Activated CD8-positive, alpha-beta memory T cell treated with anti-CD3 and anti-CD28 coated beads, Interleukin-2, amount 10 ng/mL, durations not matched to agents 7 days and 5 days (primary cell): Measurements from ENCODE around the gene SLX4IP. TPM values are rescaled to one million over a fixed set of nuclear protein-coding genes. Genes with fewer than 3 reads are reported as not detected.
A peak's percentile ranks its signal among the peaks of the same experiment; 100 is the strongest.

Source experiments
- ATAC-seq: fragments of 150-1000 bp; cut with Tn5 transposase; one replicate; pipeline ENCODE4 v1.10.0; 2021; ENCODE audit warnings: moderate library complexity
- CTCF ChIA-PET: fragments of 350-600 bp; sonication (Branson Sonifier 250); formaldehyde crosslinking; loops from one replicate; lab custom pipeline; 2021; ENCODE audit warnings: antibody characterized with exemption; lab: Charles Lee
- DNase-seq: peaks from one replicate; pipeline ENCODE4 v3.0.0-alpha.2; 2020
- H3K27ac Mint-ChIP-seq: one replicate; pipeline ENCODE4 v1.8.0; 2021; ENCODE audit warnings: mild to moderate bottlenecking, mixed read lengths
- H3K27me3 Mint-ChIP-seq: one replicate; pipeline ENCODE4 v1.8.0; 2021; ENCODE audit warnings: mixed read lengths
- H3K36me3 Mint-ChIP-seq: one replicate; pipeline ENCODE4 v1.8.0; 2021; ENCODE audit warnings: mild to moderate bottlenecking, mixed read lengths
- H3K4me1 Mint-ChIP-seq: one replicate; pipeline ENCODE4 v1.8.0; 2021; ENCODE audit warnings: mixed read lengths
- H3K4me3 Mint-ChIP-seq: one replicate; pipeline ENCODE4 v1.8.0; 2021; ENCODE audit warnings: mild to moderate bottlenecking, moderate library complexity, mixed read lengths
- H3K9me3 Mint-ChIP-seq: one replicate; pipeline ENCODE4 v1.8.0; 2022; ENCODE audit warnings: low read depth, mixed read lengths
- total RNA-seq, 2 experiments: library from RNA; stranded (reverse); gene quantifications; one replicate each; pipeline ENCODE4 v1.2.3, GENCODE V29; 2021

The SLX4IP gene
- total RNA-seq, 2 experiments from 2014 or later: 6.0 to 6.1 TPM

DNA sequence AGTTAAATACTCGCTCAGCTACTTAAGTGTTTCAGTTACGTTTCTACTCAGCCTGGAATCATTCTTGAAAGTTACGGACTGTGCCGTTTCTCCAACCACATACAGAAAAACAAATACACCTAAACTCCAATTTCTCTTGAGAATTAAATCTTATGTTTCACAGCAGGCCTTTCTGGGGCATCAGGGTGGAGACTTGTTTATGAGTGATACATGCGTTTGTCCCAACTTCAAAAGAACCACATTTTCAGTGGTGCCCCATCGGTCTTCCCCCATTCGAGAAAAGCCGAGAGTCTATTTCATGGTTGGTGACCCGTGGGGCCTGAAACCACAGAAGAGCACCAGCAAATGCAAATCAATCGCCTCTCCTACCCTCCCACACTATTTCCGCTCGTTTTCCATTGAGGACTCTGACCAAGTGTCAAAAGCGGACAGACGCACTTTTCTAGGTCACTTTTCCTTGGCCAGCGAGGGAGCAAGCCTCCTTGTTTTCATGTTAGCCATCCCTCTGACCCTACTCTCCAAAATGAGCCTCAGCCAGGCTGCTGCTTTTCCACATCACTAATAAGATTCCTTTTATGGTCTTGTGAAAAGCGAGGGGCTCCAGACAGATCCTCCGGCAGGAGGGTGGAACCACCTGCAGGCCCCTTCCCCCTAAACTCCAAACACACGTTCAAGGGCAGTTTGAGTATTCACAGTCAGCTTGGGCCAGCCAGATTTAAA, 235.6 kb downstream of the SLX4IP start:
- Mint-ChIP-seq H3K27me3 (peaks cover 60% of the 10 kb centered on the region), H3K4me1 (peaks cover 26% of the 10 kb centered on the region), H3K36me3 (no peaks in the 10 kb centered on the region), H3K27ac (no peak overlapping the region), H3K9me3 (no peaks in the 10 kb centered on the region), H3K4me3 (no peak overlapping the region)
- CTCF ChIA-PET: interaction anchor here (0.6 to 2.1 kb wide), 5 partner anchors 25 to 635 kb away, joined by 3 to 6 read pairs (median 3); partner anchors contain the start of gene SLX4IP
- DNase-seq: no peak
- no peak for ATAC-seq

DNA sequence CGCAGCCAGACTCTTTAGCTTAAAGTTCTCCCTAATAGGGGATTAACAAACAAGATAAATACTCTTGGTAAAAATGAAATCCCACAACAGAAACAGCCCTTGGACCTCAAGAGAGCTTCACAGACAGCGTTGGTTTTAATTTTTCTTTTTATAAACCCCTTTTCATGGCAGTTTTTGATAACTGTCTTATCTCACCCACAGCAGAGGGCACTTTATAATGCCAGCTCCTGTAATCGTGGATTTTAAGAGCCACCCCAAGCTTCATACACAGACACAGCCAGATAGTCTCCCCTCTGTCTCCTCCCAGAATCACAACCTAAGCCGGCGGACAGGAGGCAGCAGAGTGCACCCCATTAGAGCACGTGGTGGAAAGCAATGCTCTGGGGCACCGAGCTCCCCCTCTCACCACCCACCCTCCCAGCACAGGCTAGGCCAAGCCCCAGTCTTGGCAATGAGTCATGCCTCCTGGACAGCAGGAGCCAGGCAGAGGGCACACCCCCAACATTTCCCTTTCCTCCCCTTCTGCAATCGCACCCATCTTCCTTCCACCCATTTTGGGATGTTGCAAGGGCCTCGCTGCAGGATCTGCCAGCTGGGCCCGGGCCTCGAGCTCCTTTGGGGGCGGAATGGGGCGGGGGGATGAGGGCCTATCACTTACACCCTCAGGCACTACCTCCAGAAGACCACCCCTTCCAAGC, 236.3 kb downstream of the SLX4IP start:
- DNase-seq (peak; percentile 69), ATAC-seq (peak; percentile 27)
- Mint-ChIP-seq H3K36me3 (no peaks in the 10 kb centered on the region), H3K27me3 (peaks cover 65% of the 10 kb centered on the region), H3K9me3 (no peaks in the 10 kb centered on the region), H3K4me3 (no peak overlapping the region), H3K4me1 (peaks cover 26% of the 10 kb centered on the region), H3K27ac (no peak overlapping the region)
- CTCF ChIA-PET: interaction anchor here (0.6 to 2.1 kb wide), 6 partner anchors 25 to 636 kb away, joined by 3 to 6 read pairs (median 3); partner anchors contain the start of gene SLX4IP

DNA sequence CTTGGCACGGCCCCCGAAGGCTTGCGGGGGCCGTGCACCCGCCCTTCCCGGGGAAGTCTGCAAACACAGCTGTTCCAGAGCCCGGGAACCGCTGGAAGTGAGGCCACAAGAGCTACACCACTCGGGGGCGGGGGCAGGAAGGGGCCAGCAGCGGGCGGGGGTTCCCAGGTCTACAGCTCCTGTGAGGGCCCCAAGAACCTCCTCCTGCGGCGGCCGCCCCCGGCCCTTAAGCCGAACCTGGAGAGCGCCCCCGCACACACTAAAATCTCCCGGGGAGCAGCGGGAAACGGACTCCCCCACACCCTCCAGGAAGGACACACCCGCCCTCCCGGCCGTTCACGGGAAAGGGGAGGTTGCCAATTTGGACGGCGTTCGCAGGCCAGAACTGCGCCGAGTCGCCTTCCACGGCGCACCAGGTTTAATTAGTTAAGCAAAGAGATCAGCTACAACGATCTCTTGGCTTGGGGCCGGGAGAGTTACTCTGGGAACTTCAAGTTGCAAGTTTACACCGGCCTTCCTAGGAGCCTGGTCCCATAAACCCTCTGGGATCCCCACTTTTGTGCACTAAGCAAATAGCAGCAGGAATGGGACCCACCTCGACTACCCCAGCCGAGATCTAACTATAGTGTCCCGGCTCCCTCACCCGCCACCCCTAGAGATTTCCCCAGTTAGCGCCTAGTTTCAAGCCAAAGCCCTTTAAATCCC, 237.0 kb downstream of the SLX4IP start:
- CTCF ChIA-PET: interaction anchor here (1.1 to 2.1 kb wide), 5 partner anchors 114 to 636 kb away, joined by 3 to 6 read pairs (median 3); partner anchors contain the start of gene SLX4IP
- no peak overlapping the region for H3K27ac Mint-ChIP-seq
- DNase-seq (no peak), ATAC-seq (no peak)
- peak overlapping the region; percentile 70 for H3K4me3 Mint-ChIP-seq
- H3K4me1 Mint-ChIP-seq: peaks cover 26% of the 10 kb centered on the region
- no peaks in the 10 kb centered on the region for H3K9me3 Mint-ChIP-seq
- H3K27me3 Mint-ChIP-seq: peaks cover 72% of the 10 kb centered on the region
- no peaks in the 10 kb centered on the region for H3K36me3 Mint-ChIP-seq

DNA sequence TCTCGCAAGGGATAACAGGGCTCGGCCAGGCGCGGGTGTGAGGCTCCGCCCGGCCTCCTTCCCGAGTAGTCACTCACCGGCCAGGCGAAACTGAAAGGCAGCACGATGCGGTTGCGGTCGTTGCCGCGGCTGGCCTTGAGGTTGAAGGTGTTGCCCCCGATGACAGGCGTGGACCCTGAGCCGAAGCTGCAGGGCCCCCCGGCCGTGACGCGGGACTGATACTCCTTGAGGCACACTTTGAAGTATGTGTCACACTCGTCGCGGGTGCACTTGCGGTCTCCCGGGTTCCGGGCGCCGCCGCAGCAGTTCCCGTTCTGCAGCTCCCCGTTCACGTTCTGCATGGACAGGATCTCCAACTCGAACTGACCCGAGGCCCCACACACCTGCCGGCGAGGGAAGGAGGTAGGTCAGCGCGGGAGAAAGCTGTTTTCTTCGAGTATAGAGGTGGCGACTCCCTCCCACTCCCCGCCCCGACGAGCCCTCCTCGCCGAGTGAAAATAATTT, 237.6 kb downstream of the SLX4IP start:
- Mint-ChIP-seq H3K4me1 (peaks cover 26% of the 10 kb centered on the region), H3K27me3 (peaks cover 72% of the 10 kb centered on the region), H3K4me3 (peak overlapping the region; percentile 70), H3K27ac (peak overlapping the region; percentile 59), H3K9me3 (no peaks in the 10 kb centered on the region), H3K36me3 (no peaks in the 10 kb centered on the region)
- peak; percentile 10 for ATAC-seq
- CTCF ChIA-PET: no interaction called here
- peak; percentile 75 for DNase-seq

DNA sequence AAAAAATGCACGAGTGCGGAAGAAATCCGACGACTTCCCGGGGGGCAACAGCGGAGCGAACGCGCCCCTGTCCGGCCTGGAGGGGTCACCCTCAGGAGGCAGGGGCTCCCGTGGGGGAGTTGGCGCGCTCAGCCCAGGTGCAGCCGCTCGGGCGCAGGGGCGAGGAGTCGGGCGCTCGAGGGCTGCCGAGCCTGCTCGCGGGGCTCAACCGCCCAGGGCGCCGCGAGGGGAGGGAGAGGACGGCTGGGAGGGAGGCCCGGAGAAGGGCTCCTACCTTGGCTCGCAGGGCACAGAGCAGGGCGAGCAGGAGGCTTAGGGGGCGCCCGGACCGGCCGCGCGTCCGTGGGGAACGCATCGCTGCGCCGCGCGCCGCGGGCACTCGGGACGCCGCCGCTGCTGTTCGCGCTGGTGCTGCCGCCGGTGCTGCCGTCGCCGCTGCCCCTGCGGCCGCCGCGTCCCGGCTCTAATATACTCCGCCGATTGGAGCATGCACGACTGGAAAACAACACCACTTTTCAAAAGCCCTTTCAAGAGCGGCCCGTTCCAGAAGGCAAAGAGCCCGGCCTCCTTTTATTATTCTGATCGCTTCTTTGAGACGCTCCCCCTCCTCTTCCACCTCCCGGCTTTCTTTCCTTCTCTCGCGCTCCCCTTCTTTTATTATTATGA, 238.2 kb downstream of the SLX4IP start:
- Mint-ChIP-seq H3K9me3 (no peaks in the 10 kb centered on the region), H3K4me3 (peak overlapping the region; percentile 76), H3K27me3 (peaks cover 76% of the 10 kb centered on the region), H3K4me1 (peaks cover 26% of the 10 kb centered on the region), H3K27ac (no peak overlapping the region), H3K36me3 (no peaks in the 10 kb centered on the region)
- CTCF ChIA-PET: interaction anchor here (1.5 to 2.2 kb wide), 3 partner anchors 9 to 118 kb away, joined by 3 to 6 read pairs (median 5); no protein-coding TSS in a partner anchor
- DNase-seq: no peak
- ATAC-seq: peak; percentile 8

DNA sequence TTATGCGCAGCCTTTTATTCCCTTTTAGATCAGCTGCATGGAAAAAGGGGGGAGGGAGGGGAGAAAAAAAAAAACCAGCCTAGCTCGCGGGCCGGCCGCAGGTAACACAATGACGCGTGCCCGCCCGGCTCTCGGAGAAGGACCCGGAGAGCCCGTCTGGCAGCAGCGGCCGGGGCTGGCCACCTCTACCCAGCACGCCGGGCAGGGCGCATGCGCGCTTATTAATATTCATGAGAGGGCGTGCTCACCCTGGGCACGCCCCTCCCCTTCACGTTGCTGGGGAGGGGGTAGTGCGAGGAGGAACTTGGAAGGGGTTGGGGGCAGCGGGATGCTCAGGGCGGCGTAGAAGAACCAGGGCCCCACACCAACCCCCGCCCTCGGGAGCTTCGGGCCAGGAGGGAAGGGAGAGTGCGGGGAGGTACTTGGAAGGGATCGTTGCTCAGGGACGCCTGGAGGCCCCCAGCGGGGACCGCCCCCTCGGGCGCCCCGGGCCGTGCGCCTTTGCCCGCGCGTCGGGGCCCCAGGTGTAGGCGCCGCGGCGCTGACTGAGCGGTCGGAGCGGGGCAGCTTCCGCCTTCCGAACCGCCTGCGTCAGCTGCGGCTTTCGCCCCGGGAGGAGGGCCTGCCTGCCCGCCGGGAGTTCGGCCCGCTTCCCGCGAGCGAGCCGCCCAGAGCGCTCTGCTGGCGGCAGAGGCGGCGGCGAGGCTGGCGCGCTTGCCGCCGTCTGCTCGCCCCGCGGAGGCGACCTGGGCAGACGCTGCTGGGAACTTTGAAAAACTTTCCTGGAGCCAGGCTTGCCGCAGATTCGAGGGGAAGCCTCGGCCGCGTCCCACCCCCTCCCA, 239.0 kb downstream of the SLX4IP start, which contains the start of gene JAG1:
JAG1 (minus strand) TSS at position 158 of the 842 bp plus-strand sequence. CDS start 469 bp downstream, outside the sequence.
- peak; percentile 80 for ATAC-seq
- Mint-ChIP-seq H3K4me1 (peaks cover 26% of the 10 kb centered on the region), H3K4me3 (peak within 1 kb of the TSS; percentile 76), H3K27me3 (peaks cover 79% of the 10 kb centered on the region), H3K36me3 (no peaks in the 10 kb centered on the region), H3K27ac (peak within 1 kb of the TSS; percentile 66), H3K9me3 (no peaks in the 10 kb centered on the region)
- CTCF ChIA-PET: interaction anchor here (0.8 to 2.2 kb wide), 7 partner anchors 9 to 122 kb away, joined by 3 to 6 read pairs (median 3); no protein-coding TSS in a partner anchor
- DNase-seq: peak; percentile 82

- CTCF ChIA-PET: interaction anchor here (0.8 to 2.2 kb wide), 7 partner anchors 8 to 123 kb away, joined by 3 to 6 read pairs (median 3); no protein-coding TSS in a partner anchor
- H3K4me1 Mint-ChIP-seq: peaks cover 26% of the 10 kb centered on the region
- ATAC-seq: peak; percentile 54
- peak; percentile 70 for DNase-seq
- H3K9me3 Mint-ChIP-seq: no peaks in the 10 kb centered on the region
- H3K36me3 Mint-ChIP-seq: no peaks in the 10 kb centered on the region
- H3K4me3 Mint-ChIP-seq: peak overlapping the region; percentile 62
- H3K27me3 Mint-ChIP-seq: peaks cover 74% of the 10 kb centered on the region
- no peak overlapping the region for H3K27ac Mint-ChIP-seq
Measured at GRCh38 chr20:10674684-10675449, 239.8 kb downstream of the SLX4IP start.

- DNase-seq (no peak), ATAC-seq (no peak)
- Mint-ChIP-seq H3K9me3 (no peaks in the 10 kb centered on the region), H3K36me3 (no peaks in the 10 kb centered on the region), H3K27ac (no peak overlapping the region), H3K27me3 (peaks cover 71% of the 10 kb centered on the region), H3K4me1 (peaks cover 25% of the 10 kb centered on the region), H3K4me3 (no peak overlapping the region)
- CTCF ChIA-PET: interaction anchor here (1.8 to 2.2 kb wide), 2 partner anchors 7 to 12 kb away, joined by 5 to 6 read pairs; no protein-coding TSS in a partner anchor
Measured at GRCh38 chr20:10675450-10675848, 240.3 kb downstream of the SLX4IP start.

- ATAC-seq: no peak
- Mint-ChIP-seq H3K36me3 (no peaks in the 10 kb centered on the region), H3K4me1 (peaks cover 17% of the 10 kb centered on the region), H3K9me3 (no peaks in the 10 kb centered on the region), H3K27ac (no peak overlapping the region), H3K27me3 (peaks cover 63% of the 10 kb centered on the region), H3K4me3 (no peak overlapping the region)
- CTCF ChIA-PET: no interaction called here
- no peak for DNase-seq
Measured at GRCh38 chr20:10676518-10676917, 241.4 kb downstream of the SLX4IP start.
